SIG-M5 (cell line): ENCODE measurements around the gene PLA2G5.

ENCODE experiments used
- DNase-seq: peaks from one replicate; lab custom pipeline; 2025; lab: John Stamatoyannopoulos, UW

Gene PLA2G5

GRCh38 chr1:20090119-20090518 lies 20.1 kb downstream of the PLA2G5 start:
- no peak for DNase-seq

- DNase-seq, result no peak
Measured at GRCh38 chr1:20090641-20091040, 20.6 kb downstream of the PLA2G5 start.

GRCh38 chr1:20093303-20093702 lies 23.3 kb downstream of the PLA2G5 start:
- DNase-seq, result no peak

- DNase-seq, result no peak
Measured at GRCh38 chr1:20093940-20094391, 24.0 kb downstream of the PLA2G5 start.

GRCh38 chr1:20095564-20096434 lies 25.8 kb downstream of the PLA2G5 start:
- DNase-seq, result no peak

GRCh38 chr1:20096840-20097447 lies 26.9 kb downstream of the PLA2G5 start:
- no peak for DNase-seq

GRCh38 chr1:20099533-20099932 lies 29.5 kb downstream of the PLA2G5 start:
- DNase-seq, result no peak

- no peak for DNase-seq
Measured at GRCh38 chr1:20100632-20101355, 30.8 kb downstream of the PLA2G5 start.

- no peak for DNase-seq
Measured at GRCh38 chr1:20102875-20103274, 32.9 kb downstream of the PLA2G5 start.

- DNase-seq, result no peak
Measured at GRCh38 chr1:20105856-20106255, 35.9 kb downstream of the PLA2G5 start.

- DNase-seq, result no peak
Measured at GRCh38 chr1:20107351-20107750, 37.4 kb downstream of the PLA2G5 start.

- no peak for DNase-seq
Measured at GRCh38 chr1:20107796-20108195, 37.8 kb downstream of the PLA2G5 start.

GRCh38 chr1:20108366-20109123 lies 38.6 kb downstream of the PLA2G5 start:
- DNase-seq, result no peak

- no peak for DNase-seq
Measured at GRCh38 chr1:20109223-20109856, 39.3 kb downstream of the PLA2G5 start.

- DNase-seq, result no peak
Measured at GRCh38 chr1:20110679-20111078, 40.7 kb downstream of the PLA2G5 start.

GRCh38 chr1:20111452-20111851 lies 41.5 kb downstream of the PLA2G5 start:
- no peak for DNase-seq

- DNase-seq, result no peak
Measured at GRCh38 chr1:20112279-20113000, 42.4 kb downstream of the PLA2G5 start.

- no peak for DNase-seq
Measured at GRCh38 chr1:20114021-20114648, 44.1 kb downstream of the PLA2G5 start.

- no peak for DNase-seq
Measured at GRCh38 chr1:20115479-20115878, 45.5 kb downstream of the PLA2G5 start.

- no peak for DNase-seq
Measured at GRCh38 chr1:20115916-20116315, 45.9 kb downstream of the PLA2G5 start.
